Fibroblast of skin of scalp (primary cell): Measurements from ENCODE around the gene CNIH3.
A peak's percentile ranks its signal among the peaks of the same experiment; 100 is the strongest.

Source experiments
- DNase-seq: peaks from one replicate; pipeline ENCODE4 v3.0.0-alpha.2; 2013

The CNIH3 gene

DNA sequence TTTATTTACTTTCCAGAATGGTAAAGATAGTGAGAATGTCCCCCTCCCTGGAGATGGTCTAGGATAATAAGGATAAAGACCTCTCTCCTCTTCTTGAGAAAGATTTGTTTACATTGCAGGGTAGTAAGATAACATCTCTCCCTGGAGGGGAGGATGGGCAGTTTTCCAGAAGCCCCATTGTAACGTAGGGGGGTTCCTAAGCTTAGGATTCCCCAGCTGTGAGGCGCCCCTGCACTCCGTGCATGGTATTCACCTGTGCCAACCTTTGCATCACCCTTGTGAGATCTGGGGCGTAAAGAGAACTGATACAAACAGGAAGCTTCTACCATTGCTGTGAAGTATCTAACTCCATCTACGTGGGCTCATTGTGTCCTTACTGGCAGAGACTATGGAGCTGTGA lies 164.6 kb downstream of the CNIH3 start:
- DNase-seq: no peak

DNA sequence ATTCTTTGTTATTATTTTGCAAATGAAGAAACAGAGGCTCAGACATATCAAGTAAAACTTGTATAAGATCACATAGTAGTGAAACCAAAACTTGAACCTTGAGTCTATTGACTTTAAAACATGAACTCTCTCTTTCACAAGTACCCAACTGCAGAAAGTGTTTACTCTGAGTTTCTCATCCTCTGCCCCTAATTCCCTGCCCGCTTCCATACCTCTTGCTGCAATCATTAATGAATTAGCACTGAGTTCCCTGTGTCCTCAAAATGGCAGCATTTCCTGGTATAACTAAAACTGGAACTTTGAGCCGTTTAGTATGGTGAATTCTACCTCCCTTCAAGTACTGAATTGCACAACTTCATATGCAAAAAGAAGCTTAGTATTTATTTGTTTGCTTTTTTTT lies 165.7 kb downstream of the CNIH3 start:
- DNase-seq: no peak

DNA sequence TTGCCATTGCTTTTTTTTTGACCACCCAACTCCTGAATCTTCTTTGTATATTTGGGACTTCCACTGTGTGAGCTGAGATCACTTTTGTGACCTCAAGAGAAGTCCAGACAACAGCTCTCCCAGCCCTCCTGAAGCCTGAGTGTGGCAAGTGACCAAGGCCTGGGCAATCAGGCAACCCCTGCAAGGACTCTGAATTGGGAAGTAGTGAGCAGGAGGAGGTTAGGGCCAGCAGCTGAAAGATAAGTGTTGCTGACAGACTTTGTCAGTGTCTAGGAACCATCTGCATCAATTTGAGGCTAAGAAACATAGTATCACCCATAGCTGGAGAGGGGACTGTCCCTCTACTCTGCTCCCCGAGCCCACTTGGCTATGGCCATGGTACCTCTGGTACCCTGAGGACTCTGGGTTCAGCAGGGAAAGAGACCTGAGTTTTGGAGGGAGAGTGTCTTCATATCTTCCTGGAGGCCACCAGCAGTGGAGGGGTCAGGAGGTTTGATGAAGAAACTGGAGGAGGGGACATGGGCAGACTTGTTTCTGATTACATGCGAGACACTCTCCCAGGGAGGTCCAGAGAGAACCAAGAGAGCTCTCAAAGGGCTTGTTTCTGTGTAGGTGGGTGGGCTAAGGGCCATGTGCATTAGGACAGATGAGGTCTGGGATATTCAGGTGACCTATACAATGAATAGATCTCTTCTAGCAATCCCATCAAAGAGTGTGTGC lies 166.3 kb downstream of the CNIH3 start:
- no peak for DNase-seq

DNA sequence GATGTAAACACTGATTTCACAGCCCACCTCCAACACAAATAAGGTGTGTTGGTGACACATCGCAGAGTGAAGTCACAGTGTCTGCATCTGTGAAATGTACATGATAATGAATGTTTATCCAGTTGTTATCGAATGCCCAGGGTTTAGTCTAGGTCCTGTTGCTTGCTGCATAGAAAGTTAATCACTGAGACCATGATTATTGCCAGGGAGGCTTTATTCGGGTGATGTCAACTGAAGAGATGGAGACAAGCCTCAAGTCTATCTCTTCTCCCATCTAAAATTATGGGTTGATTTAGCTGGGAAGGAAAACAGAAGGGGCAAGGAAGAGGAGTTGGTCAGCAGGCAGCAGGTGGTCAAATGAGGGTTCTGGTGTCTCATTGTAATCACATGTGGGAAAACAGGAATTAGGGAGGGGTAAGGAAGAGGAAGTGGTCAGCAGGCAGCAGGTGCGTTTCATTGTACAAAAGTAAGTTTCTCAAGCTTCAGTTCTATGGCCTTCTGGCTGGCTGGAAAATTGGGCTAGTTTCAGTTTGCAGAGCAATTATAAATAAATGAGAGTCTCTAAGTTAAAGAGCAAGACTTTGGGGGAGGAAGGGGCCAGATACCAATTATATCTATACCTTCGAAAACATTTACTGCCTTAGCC lies 167.0 kb downstream of the CNIH3 start:
- DNase-seq: no peak

DNA sequence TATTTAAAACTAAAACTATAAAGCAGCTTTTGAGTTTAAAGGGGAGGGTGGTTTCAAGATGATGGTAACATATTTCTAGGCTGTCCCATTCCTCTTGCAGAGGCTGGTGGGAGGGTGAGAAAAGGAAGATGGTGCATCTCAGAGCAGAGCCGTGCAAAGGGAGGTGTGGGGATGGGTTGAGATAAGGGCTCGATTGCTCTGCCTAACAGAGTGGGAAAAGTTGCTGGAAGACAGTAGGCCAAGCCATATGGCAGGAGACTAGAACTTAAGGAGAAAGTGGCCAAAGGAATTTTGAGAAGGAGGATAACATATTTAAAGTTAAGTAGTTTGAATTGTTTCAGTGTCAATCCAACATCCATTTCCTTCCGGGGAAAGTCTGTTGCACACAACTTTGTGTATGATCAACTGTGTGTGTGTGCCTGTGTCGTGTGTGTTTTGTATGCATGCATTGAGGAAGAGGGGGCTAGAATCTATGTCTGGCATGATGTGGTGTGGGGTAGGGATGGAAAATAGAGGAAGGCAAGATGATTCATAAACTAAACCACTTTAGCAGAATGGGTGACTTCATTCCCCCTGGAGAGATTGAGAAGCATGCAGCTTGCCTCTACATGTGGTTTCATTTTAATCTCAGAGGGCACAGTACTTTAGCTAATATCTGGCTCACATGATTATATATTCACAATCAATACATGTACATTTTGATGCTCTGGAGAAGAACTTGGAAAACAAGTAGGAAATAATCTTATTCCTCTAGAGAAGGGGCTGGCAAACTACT lies 168.3 kb downstream of the CNIH3 start:
- peak; percentile 86 for DNase-seq

DNA sequence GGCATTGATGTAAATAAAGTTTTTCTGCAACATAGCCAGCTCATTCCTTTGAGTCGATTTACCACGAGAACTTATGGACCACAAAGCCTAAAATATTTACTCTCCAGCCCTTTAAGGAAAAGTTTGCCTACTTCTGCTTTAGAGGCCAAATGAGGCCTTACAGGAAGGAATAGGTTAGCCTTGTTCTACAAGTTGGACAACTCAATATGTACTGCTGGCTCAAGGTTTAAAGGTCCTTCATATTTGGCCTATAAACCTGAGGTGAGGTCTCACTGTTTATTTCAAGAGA lies 168.9 kb downstream of the CNIH3 start:
- DNase-seq: peak; percentile 67

DNA sequence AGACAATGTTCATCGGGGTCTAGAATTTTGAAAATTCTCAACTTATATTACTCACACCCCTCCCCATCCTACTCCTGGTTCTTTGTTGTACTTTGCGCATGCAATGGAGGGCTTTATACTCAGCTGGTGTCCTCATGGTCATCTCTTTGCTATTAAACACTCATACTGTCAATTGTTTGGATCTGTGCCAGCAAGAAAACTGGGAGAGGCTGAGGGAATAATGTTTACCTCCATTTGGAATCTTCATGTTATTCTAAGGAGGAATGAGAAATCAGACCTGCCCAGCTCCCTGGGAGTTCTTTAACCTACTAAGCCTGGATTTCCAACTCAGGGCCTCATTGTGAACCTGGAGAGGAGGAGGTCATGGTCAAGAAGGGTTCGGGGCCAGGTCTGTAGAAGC lies 169.5 kb downstream of the CNIH3 start:
- DNase-seq: peak; percentile 35

DNA sequence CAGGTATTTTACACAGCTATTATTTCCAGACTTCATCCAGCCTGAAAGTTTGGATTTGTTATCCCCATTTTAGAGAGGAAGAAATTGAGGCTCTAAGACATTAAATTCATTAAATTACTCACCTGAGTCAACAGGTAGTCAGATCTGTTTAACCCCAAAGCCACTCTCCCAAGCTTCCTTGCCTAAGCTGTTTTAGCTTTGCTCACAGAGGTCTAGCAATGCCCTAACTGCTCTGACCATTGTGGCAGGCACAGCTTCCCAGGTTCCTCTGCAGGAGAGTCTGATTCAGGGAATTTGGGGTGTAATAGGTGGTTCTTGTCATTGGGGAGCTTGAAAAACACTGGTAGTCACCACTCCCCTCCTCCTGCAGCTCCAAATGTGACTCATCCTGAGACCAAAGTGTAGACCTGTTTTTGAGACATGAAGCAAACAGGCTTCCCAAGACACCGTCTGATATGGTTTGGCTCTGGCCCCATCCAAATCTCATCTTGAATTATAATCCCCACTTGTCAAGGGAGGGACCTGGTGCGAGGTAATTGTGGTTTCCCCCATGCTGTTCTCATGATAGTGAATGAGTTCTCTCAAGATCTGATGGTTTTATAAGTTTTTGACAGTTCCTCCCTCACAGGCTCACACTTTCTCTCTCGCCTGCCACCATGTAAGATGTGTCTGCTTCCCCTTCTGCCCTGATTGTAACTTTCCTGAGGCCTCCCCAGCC lies 170.6 kb downstream of the CNIH3 start:
- DNase-seq: peak; percentile 69

DNA sequence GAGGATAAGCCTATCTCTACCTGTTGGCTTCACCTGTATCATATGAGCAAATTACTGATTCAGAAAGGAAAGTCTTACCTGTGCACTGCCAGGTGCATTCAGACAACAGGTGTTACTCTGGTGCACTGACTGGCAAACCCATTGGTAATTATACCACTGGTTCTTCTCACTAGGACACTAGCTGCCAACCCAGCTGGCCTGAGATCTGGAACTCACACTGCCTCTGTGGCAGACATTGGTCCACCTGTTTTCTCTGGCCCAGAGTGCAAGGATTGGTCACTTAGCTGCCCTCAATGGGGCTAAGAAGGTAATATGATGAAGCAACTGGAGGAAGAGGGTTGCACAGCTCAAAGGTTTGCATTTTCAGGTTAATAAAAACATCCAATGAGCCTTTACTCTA lies 173.2 kb downstream of the CNIH3 start:
- no peak for DNase-seq
